Sigmoid colon (tissue), 7 donors: ENCODE measurements around the gene VEGFD. TPM values are rescaled to one million over a fixed set of nuclear protein-coding genes. Genes with fewer than 3 reads are reported as not detected.

Source experiments
- DNase-seq: peaks from one replicate; pipeline ENCODE4 v3.0.0-alpha.2; 2019
- H3K27ac ChIP-seq, 4 donors: fragments of 200-600 bp; sonication (generic); one replicate each; pipeline ENCODE4 v1.5.1; 2016 to 2019; ENCODE audit warnings: mild to moderate bottlenecking in 1 of 4
- H3K27me3 ChIP-seq, 3 donors: fragments of 200-600 bp; sonication (generic); one replicate each; pipeline ENCODE4 v1.5.1; 2019; ENCODE audit warnings: mild to moderate bottlenecking in 1 of 3
- H3K36me3 ChIP-seq, 4 donors: fragments of 200-600 bp; sonication (generic); one replicate each; pipeline ENCODE4 v1.5.1; 2016 to 2019
- H3K4me1 ChIP-seq, 4 donors: fragments of 200-600 bp; sonication (generic); one replicate each; pipeline ENCODE4 v1.5.1; 2017 to 2019
- H3K4me3 ChIP-seq, 4 donors: fragments of 200-600 bp; sonication (generic); one replicate each; pipeline ENCODE4 v1.5.1; 2017 to 2019; ENCODE audit warnings: mild to moderate bottlenecking in 2 of 4, moderate library complexity in 1 of 4
- H3K9me3 ChIP-seq, 4 donors: fragments of 200-600 bp in 3 of 4; sonication (generic) in 3 of 4; one replicate each; pipeline versions ENCODE4 v1.5.1 to v1.6.1; 2013 to 2019
- EP300 ChIP-seq, 4 donors: sonication (generic); formaldehyde crosslinking; IDR thresholded peaks; one replicate each; pipeline ENCODE4 v1.6.1; 2017; ENCODE audit warnings: antibody characterized with exemption in 4 of 4
- POLR2A ChIP-seq, 2 donors: fragments of 450-650 bp; IDR thresholded peaks; one replicate each; pipeline ENCODE4 v1.6.1; 2016; ENCODE audit warnings: antibody characterized with exemption in 2 of 2, mild to moderate bottlenecking in 2 of 2, moderate library complexity in 2 of 2
- POLR2AphosphoS5 ChIP-seq, 4 donors: sonication (generic); formaldehyde crosslinking; IDR thresholded peaks; one replicate each; pipeline ENCODE4 v1.6.1; 2017; ENCODE audit warnings: antibody characterized with exemption in 4 of 4
- WGBS, 2 donors: extraction: QIAGEN DNeasy Blood & Tissue Kit; methylation state at CpG; one replicate each; pipeline ENCODE4 v1.1.7; 2013; 5-methylcytosine and 5-hydroxymethylcytosine counted together
- intact Hi-C: fragments of 100-400 bp; cut with DNase I; formaldehyde crosslinking; loops from one replicate; pipeline ENCODE4 v1.15.1; 2023
- polyA plus RNA-seq, 3 donors: library from polyadenylated mRNA; stranded (reverse); fragments of 200-250 nt; gene quantifications; one replicate each; pipeline ENCODE4 v1.2.3, GENCODE V29; 2013
- total RNA-seq, 4 donors: library from RNA; depleted of rRNA; stranded (reverse); fragments of >200 nt; gene quantifications; one replicate each; pipeline ENCODE4 v1.1.0, GENCODE V29; 2016
- TF ChIP-seq, protein P1 (sequence below), 4 experiments: fragments of 450-650 bp in 3 of 4; fragments of 200-600 bp in 1 of 4; IDR thresholded peaks; one replicate each; pipeline ENCODE4 v1.5.1; 2016 to 2019; ENCODE audit warnings: antibody characterized with exemption in 4 of 4, mild to moderate bottlenecking in 3 of 4, moderate library complexity in 2 of 4
- donor health status: healthy with polysubstance abuse.
- donor health status: Bipolar disorder and iron deficiency.
- donor health status: healthy.

The VEGFD gene
- total and polyA plus RNA-seq, 7 donors, result 0.41 to 11.4 (median 2.9) TPM; not detected in 1

DNA sequence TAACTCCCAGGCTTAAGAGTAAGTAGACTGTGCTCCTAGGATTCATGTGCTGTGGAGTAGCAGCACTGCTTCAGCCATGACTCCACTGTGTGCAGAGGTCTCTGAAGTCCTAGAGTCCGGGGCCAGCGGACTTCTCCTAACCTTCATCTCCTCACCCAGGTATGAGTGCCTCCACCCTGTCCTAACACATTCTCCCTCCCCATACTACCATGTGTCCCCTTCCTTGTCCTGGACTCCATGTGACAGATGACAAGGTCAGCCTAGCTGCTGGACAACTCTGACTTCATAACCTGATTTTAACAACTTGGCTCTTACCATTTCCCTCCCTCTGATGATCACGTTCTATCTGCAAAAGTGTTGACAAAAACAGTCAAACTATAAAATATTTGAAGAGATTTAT lies 85.4 kb downstream of the VEGFD start:
- H3K4me1 ChIP-seq, result no peaks in the 10 kb centered on the region
- intact Hi-C loops, result no loop called here
- H3K27me3 ChIP-seq, result no peaks in the 10 kb centered on the region
- H3K36me3 ChIP-seq, result no peaks in the 10 kb centered on the region
- DNase-seq, result no peak
- no peak overlapping the region for H3K4me3 ChIP-seq
- peak overlapping the region in 2 of 4 donors; percentile 31 to 33 for H3K27ac ChIP-seq
- 84 to 85% methylated on average over 3 of the region's 3 CpGs for WGBS, 2 donors
- TF ChIP-seq EP300 (IDR thresholded peaks at IDR 0.05) (no peak), POLR2AphosphoS5 (IDR thresholded peaks at IDR 0.05) (no peak)
- no peaks in the 10 kb centered on the region for H3K9me3 ChIP-seq

DNA sequence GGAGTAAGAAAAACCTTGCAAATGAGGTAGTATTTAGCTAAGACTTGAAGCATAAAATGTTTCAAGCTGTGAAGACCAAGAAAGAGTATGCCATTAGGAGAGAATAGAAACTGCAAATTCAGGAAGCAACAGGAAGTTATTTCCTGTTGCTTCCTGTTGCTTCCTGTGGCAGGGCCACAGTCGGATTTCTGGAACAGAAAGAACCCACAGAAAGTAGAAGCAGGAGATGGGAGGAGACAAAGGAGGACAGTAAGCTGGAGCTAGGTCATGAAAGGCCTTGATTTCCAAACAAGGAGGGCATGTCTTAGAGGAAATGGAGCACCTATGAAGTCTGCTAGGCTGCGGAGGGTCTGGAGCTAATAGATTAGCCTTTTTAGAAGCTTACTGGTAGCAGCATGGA lies 86.0 kb downstream of the VEGFD start:
- Histone ChIP-seq H3K27ac (peak overlapping the region in 2 of 4 donors; percentile 29 to 31), H3K36me3 (no peaks in the 10 kb centered on the region), H3K27me3 (no peaks in the 10 kb centered on the region), H3K4me3 (no peak overlapping the region), H3K9me3 (no peaks in the 10 kb centered on the region), H3K4me1 (no peaks in the 10 kb centered on the region)
- 61 to 80% methylated on average over 2 of the region's 2 CpGs for WGBS, 2 donors
- TF ChIP-seq POLR2A (IDR thresholded peaks at IDR 0.05) (no peak), POLR2AphosphoS5 (IDR thresholded peaks at IDR 0.05) (no peak), EP300 (IDR thresholded peaks at IDR 0.05) (no peak)
- TF ChIP-seq, protein P1, sequence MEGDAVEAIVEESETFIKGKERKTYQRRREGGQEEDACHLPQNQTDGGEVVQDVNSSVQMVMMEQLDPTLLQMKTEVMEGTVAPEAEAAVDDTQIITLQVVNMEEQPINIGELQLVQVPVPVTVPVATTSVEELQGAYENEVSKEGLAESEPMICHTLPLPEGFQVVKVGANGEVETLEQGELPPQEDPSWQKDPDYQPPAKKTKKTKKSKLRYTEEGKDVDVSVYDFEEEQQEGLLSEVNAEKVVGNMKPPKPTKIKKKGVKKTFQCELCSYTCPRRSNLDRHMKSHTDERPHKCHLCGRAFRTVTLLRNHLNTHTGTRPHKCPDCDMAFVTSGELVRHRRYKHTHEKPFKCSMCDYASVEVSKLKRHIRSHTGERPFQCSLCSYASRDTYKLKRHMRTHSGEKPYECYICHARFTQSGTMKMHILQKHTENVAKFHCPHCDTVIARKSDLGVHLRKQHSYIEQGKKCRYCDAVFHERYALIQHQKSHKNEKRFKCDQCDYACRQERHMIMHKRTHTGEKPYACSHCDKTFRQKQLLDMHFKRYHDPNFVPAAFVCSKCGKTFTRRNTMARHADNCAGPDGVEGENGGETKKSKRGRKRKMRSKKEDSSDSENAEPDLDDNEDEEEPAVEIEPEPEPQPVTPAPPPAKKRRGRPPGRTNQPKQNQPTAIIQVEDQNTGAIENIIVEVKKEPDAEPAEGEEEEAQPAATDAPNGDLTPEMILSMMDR (IDR thresholded peaks at IDR 0.05), result no peak
- no peak for DNase-seq
- intact Hi-C loops, result no loop called here

Other genes starting within 250 kb of the VEGFD start
- gene ASB9, start 114.3 kb downstream of the VEGFD start, total RNA-seq, result 1 to 10 TPM; 1.1 to 3.0 (median 2.5) TPM
- 1 to 10 TPM; 1.2 to 3.7 (median 3.7) TPM for gene ASB9, start 114.3 kb downstream of the VEGFD start, polyA plus RNA-seq
- not detected for gene ASB11, start 68.8 kb downstream of the VEGFD start, total RNA-seq
- under 1 TPM in 2 of 3 donors, not detected in 1; 0.16 to 0.60 TPM for gene ASB11, start 68.8 kb downstream of the VEGFD start, polyA plus RNA-seq
- gene PIGA, start 48.9 kb downstream of the VEGFD start, total RNA-seq, result 1 to 10 TPM; 3.9 to 8.0 (median 6.1) TPM
- gene PIGA, start 48.9 kb downstream of the VEGFD start, polyA plus RNA-seq, result 1 to 10 TPM; 8.0 to 9.5 (median 9.0) TPM
- gene PIR, start 108.9 kb upstream of the VEGFD start, total RNA-seq, result 10 to 100 TPM in 3 of 4 donors, 1 to 10 TPM in 1; 4.5 to 22.1 (median 15.8) TPM
- 10 to 100 TPM in 2 of 3 donors, 1 to 10 TPM in 1; 6.0 to 11.6 (median 11.4) TPM for gene PIR, start 108.9 kb upstream of the VEGFD start, polyA plus RNA-seq
- 1 to 10 TPM in 3 of 4 donors, under 1 TPM in 1; 0.68 to 3.0 (median 2.1) TPM for gene BMX, start 116.4 kb upstream of the VEGFD start, total RNA-seq
- 1 to 10 TPM; 1.4 to 4.8 (median 2.9) TPM for gene BMX, start 116.4 kb upstream of the VEGFD start, polyA plus RNA-seq
- 1 to 10 TPM in 1 of 4 donors, under 1 TPM in 1, not detected in 2; 0.33 to 2.1 TPM for gene ACE2, start 216.5 kb upstream of the VEGFD start, total RNA-seq
- 10 to 100 TPM in 1 of 3 donors, 1 to 10 TPM in 2; 4.2 to 12.8 (median 4.6) TPM for gene ACE2, start 216.5 kb upstream of the VEGFD start, polyA plus RNA-seq